ENCODE results near the gene PCDHGB4.
"Not testable (repeated sequence)": the region's sequence is repeated elsewhere in the genome, so short reads cannot be mapped to it uniquely, and the experiment has no call there.

PCDHGB4 gene

GRCh38 chr5:141387557-141388311, at the start of gene PCDHGB4:
TSS of gene PCDHGB4 (plus strand) at chr5:141387698. CDS start at chr5:141387885, 187 bp downstream.
- DNase-seq; H3K9me2 ChIP-seq (replicated peaks; ENCODE audit: insufficient read depth, low read length); H3K4me1 ChIP-seq (ENCODE audit: low read length); H3K36me3 ChIP-seq (replicated peaks; ENCODE audit: insufficient read depth, low read length); H3K79me2 ChIP-seq (ENCODE audit: low read length); H3K4me3 ChIP-seq (ENCODE audit: low read length); H2AFZ ChIP-seq (ENCODE audit: low read length); H3K27ac ChIP-seq (ENCODE audit: low read length); H3F3A ChIP-seq (ENCODE audit: insufficient read depth, low read length); H4K20me1 ChIP-seq (ENCODE audit: insufficient read depth, low read length); H3K9ac ChIP-seq (ENCODE audit: low read length); H3K9me3 ChIP-seq (replicated peaks; ENCODE audit: insufficient read depth, low read length): not testable (repeated sequence)
- peaks cover 11% of the 10 kb centered on the region; the same call in 1 of the 2 replicates for H3K27me3 ChIP-seq (replicated peaks; ENCODE audit: insufficient read depth, low read length)
- peak within 1 kb of the TSS; percentile 43; the same call in 1 of the 2 replicates for H3K4me2 ChIP-seq (ENCODE audit: low read depth, low read length)

GRCh38 chr5:141338538-141339306, 48.8 kb upstream of the PCDHGB4 start, which contains the start of gene PCDHGA2:
TSS of gene PCDHGA2 (plus strand) at chr5:141338760.
- no peak within 1 kb of the TSS for H3K4me2 ChIP-seq (ENCODE audit: low read depth, low read length)
- peak within 1 kb of the TSS; percentile 7; the same call in 1 of the 2 replicates for H3K4me3 ChIP-seq (ENCODE audit: low read length)
- no peaks in the 10 kb centered on the region for H3K9me3 ChIP-seq (replicated peaks; ENCODE audit: insufficient read depth, low read length)
- no peaks in the 10 kb centered on the region for H3F3A ChIP-seq (ENCODE audit: insufficient read depth, low read length)
- no peaks in the 10 kb centered on the region for H3K4me1 ChIP-seq (ENCODE audit: low read length)
- H4K20me1 ChIP-seq (ENCODE audit: insufficient read depth, low read length) = no peaks in the 10 kb centered on the region
- 0 out of 2 replicates have a peak, but pooled peaks cover 7% of the 10 kb centered on the region for H3K27me3 ChIP-seq (replicated peaks; ENCODE audit: insufficient read depth, low read length)
- H3K9me2 ChIP-seq (replicated peaks; ENCODE audit: insufficient read depth, low read length) = no peaks in the 10 kb centered on the region
- TF ChIP-seq CTCF (IDR thresholded peaks at IDR 0.05; ENCODE audit: low read length) = peak; percentile 49
- no peak for TF ChIP-seq EZH2 (optimal IDR thresholded peaks at IDR 0.05; ENCODE audit: low read depth, low read length)
- no peak for TF ChIP-seq EZH2phosphoT487 (IDR thresholded peaks at IDR 0.05; ENCODE audit: low read length)
- peak; percentile 37 for DNase-seq
- no peaks in the 10 kb centered on the region for H3K79me2 ChIP-seq (ENCODE audit: low read length)
- no peaks in the 10 kb centered on the region for H3K36me3 ChIP-seq (replicated peaks; ENCODE audit: insufficient read depth, low read length)
- no peak within 1 kb of the TSS; the same call in 1 of the 2 replicates for H2AFZ ChIP-seq (ENCODE audit: low read length)
- no peak within 1 kb of the TSS for H3K27ac ChIP-seq (ENCODE audit: low read length)
- H3K9ac ChIP-seq (ENCODE audit: low read length) = no peak within 1 kb of the TSS

- not testable (repeated sequence) for H3K9ac ChIP-seq (ENCODE audit: low read length); H3K4me3 ChIP-seq (ENCODE audit: low read length); DNase-seq; H3K4me1 ChIP-seq (ENCODE audit: low read length); H3K9me3 ChIP-seq (replicated peaks; ENCODE audit: insufficient read depth, low read length); H3K27ac ChIP-seq (ENCODE audit: low read length); H4K20me1 ChIP-seq (ENCODE audit: insufficient read depth, low read length); H3K9me2 ChIP-seq (replicated peaks; ENCODE audit: insufficient read depth, low read length); H3K27me3 ChIP-seq (replicated peaks; ENCODE audit: insufficient read depth, low read length); H2AFZ ChIP-seq (ENCODE audit: low read length); H3F3A ChIP-seq (ENCODE audit: insufficient read depth, low read length); H3K79me2 ChIP-seq (ENCODE audit: low read length); H3K4me2 ChIP-seq (ENCODE audit: low read depth, low read length); H3K36me3 ChIP-seq (replicated peaks; ENCODE audit: insufficient read depth, low read length)
These were observed 46.6 kb upstream of the PCDHGB4 start for GRCh38 chr5:141340781-141341354.

GRCh38 chr5:141342773-141343172, 44.7 kb upstream of the PCDHGB4 start:
- H3K4me3 ChIP-seq (ENCODE audit: low read length) = no peak overlapping the region
- no peaks in the 10 kb centered on the region; the same call in 1 of the 2 replicates for H3K27me3 ChIP-seq (replicated peaks; ENCODE audit: insufficient read depth, low read length)
- no peaks in the 10 kb centered on the region for H3K9me2 ChIP-seq (replicated peaks; ENCODE audit: insufficient read depth, low read length)
- H3K27ac ChIP-seq (ENCODE audit: low read length) = no peak overlapping the region
- no peak overlapping the region for H3K9ac ChIP-seq (ENCODE audit: low read length)
- no peak for TF ChIP-seq EZH2phosphoT487 (IDR thresholded peaks at IDR 0.05; ENCODE audit: low read length)
- TF ChIP-seq EZH2 (optimal IDR thresholded peaks at IDR 0.05; ENCODE audit: low read depth, low read length) = no peak
- no peak for TF ChIP-seq CTCF (IDR thresholded peaks at IDR 0.05; ENCODE audit: low read length)
- no peak overlapping the region for H3K4me2 ChIP-seq (ENCODE audit: low read depth, low read length)
- H3K36me3 ChIP-seq (replicated peaks; ENCODE audit: insufficient read depth, low read length) = no peaks in the 10 kb centered on the region
- no peaks in the 10 kb centered on the region for H4K20me1 ChIP-seq (ENCODE audit: insufficient read depth, low read length)
- no peaks in the 10 kb centered on the region for H3K79me2 ChIP-seq (ENCODE audit: low read length)
- no peak overlapping the region for H2AFZ ChIP-seq (ENCODE audit: low read length)
- H3F3A ChIP-seq (ENCODE audit: insufficient read depth, low read length) = no peaks in the 10 kb centered on the region
- no peaks in the 10 kb centered on the region for H3K4me1 ChIP-seq (ENCODE audit: low read length)
- H3K9me3 ChIP-seq (replicated peaks; ENCODE audit: insufficient read depth, low read length) = no peaks in the 10 kb centered on the region
- DNase-seq = no peak
